H9 (cell line): ENCODE results near the gene GNPDA1. TPM values are rescaled to one million over a fixed set of nuclear protein-coding genes. Genes with fewer than 3 reads are reported as not detected.

Experiments used
- DNase-seq: peaks from one replicate; pipeline ENCODE4 v3.0.0-alpha.2; 2017
- H2AFZ ChIP-seq: one replicate; pipeline ENCODE4 v1.6.1; 2013; ENCODE audit warnings: mild to moderate bottlenecking, low read length, control low read depth, moderate library complexity
- H2AK5ac ChIP-seq: 2 replicates; pipeline ENCODE4 v1.6.1; 2013; ENCODE audit warnings: low read length, control low read depth, mixed read lengths; ENCODE audit not compliant: insufficient read length
- H2BK120ac ChIP-seq: one replicate; pipeline ENCODE4 v1.6.1; 2013; ENCODE audit warnings: low read depth, mild to moderate bottlenecking, low read length, control low read depth, inconsistent platforms; ENCODE audit not compliant: poor library complexity, severe bottlenecking
- H2BK12ac ChIP-seq: 2 replicates; pipeline ENCODE4 v1.6.1; 2013; ENCODE audit warnings: low read length, control low read depth, mixed read lengths, low read depth; ENCODE audit not compliant: insufficient read length
- H2BK15ac ChIP-seq: 2 replicates; pipeline ENCODE4 v1.6.1; 2013; ENCODE audit warnings: low read depth, low read length, control low read depth
- H2BK20ac ChIP-seq: one replicate; pipeline ENCODE4 v1.6.1; 2013; ENCODE audit warnings: low read depth, mild to moderate bottlenecking, low read length, control low read depth, inconsistent platforms; ENCODE audit not compliant: poor library complexity, severe bottlenecking
- H2BK5ac ChIP-seq: 2 replicates; pipeline ENCODE4 v1.6.1; 2013; ENCODE audit warnings: low read length, control low read depth, mixed read lengths; ENCODE audit not compliant: insufficient read length
- H3K14ac ChIP-seq: 2 replicates; pipeline ENCODE4 v1.6.1; 2013; ENCODE audit warnings: low read length, control low read depth; ENCODE audit not compliant: insufficient read depth
- H3K18ac ChIP-seq: 2 replicates; pipeline ENCODE4 v1.6.1; 2013; ENCODE audit warnings: low read depth, mild to moderate bottlenecking, mixed read lengths, low read length, control low read depth; ENCODE audit not compliant: insufficient read length
- H3K23ac ChIP-seq: 2 replicates; pipeline ENCODE4 v1.6.1; 2013; ENCODE audit warnings: low read length, control low read depth, mixed read lengths, low read depth; ENCODE audit not compliant: insufficient read length
- H3K23me2 ChIP-seq: 2 replicates; pipeline ENCODE4 v1.6.1; 2013; ENCODE audit warnings: low read depth, mild to moderate bottlenecking, mixed read lengths, low read length, control low read depth; ENCODE audit not compliant: insufficient read length, poor library complexity, severe bottlenecking
- H3K27ac ChIP-seq: 2 replicates; pipeline ENCODE4 v1.5.1; 2013; ENCODE audit warnings: low read length, control low read depth, mixed read lengths, low read depth; ENCODE audit not compliant: insufficient read length
- H3K27me3 ChIP-seq: 2 replicates; pipeline ENCODE4 v1.6.1; 2013; ENCODE audit warnings: low read length, control low read depth, inconsistent platforms; ENCODE audit not compliant: insufficient read depth
- H3K4ac ChIP-seq: 2 replicates; pipeline ENCODE4 v1.6.1; 2013; ENCODE audit warnings: low read depth, mild to moderate bottlenecking, control low read depth, inconsistent platforms, low read length, moderate library complexity
- H3K4me1 ChIP-seq: 2 replicates; pipeline ENCODE4 v1.6.1; 2013; ENCODE audit warnings: low read length, control low read depth, inconsistent platforms; ENCODE audit not compliant: insufficient read depth
- H3K4me2 ChIP-seq: 2 replicates; pipeline ENCODE4 v1.6.1; 2013; ENCODE audit warnings: low read length, control low read depth, mixed read lengths; ENCODE audit not compliant: insufficient read length, insufficient read depth
- H3K56ac ChIP-seq: 2 replicates; pipeline ENCODE4 v1.6.1; 2013; ENCODE audit warnings: low read depth, mild to moderate bottlenecking, mixed read lengths, low read length, control low read depth; ENCODE audit not compliant: insufficient read length
- H3K79me1 ChIP-seq: 2 replicates; pipeline ENCODE4 v1.6.1; 2013; ENCODE audit warnings: low read depth, mild to moderate bottlenecking, moderate library complexity, low read length, control low read depth, inconsistent platforms; ENCODE audit not compliant: insufficient read depth, poor library complexity, severe bottlenecking
- H3K79me2 ChIP-seq: 2 replicates; pipeline ENCODE4 v1.6.1; 2013; ENCODE audit warnings: low read length, control low read depth, inconsistent platforms; ENCODE audit not compliant: insufficient read depth
- H3K9ac ChIP-seq: 2 replicates; pipeline ENCODE4 v1.6.1; 2013; ENCODE audit warnings: low read length, control low read depth, mixed read lengths; ENCODE audit not compliant: insufficient read length; ENCODE audit errors: extremely low read depth
- H3K9me3 ChIP-seq: one replicate; pipeline ENCODE4 v1.6.1; 2013; ENCODE audit warnings: low read depth, low read length, inconsistent platforms; ENCODE audit not compliant: control insufficient read depth
- H3T11ph ChIP-seq: one replicate; pipeline ENCODE4 v1.6.1; 2013; ENCODE audit warnings: mild to moderate bottlenecking, low read length, control low read depth, inconsistent platforms
- H4K20me1 ChIP-seq: one replicate; pipeline ENCODE4 v1.6.1; 2013; ENCODE audit not compliant: control insufficient read depth, insufficient read length, insufficient read depth
- H4K5ac ChIP-seq: 2 replicates; pipeline ENCODE4 v1.6.1; 2013; ENCODE audit warnings: low read depth, mild to moderate bottlenecking, mixed read lengths, low read length, control low read depth; ENCODE audit not compliant: insufficient read length
- H4K8ac ChIP-seq: replicated peaks from 2 replicates; pipeline ENCODE4 v1.6.1; 2013; ENCODE audit warnings: low read length, control low read depth, mixed read lengths, low read depth; ENCODE audit not compliant: insufficient read length
- H4K91ac ChIP-seq: 2 replicates; pipeline ENCODE4 v1.6.1; 2013; ENCODE audit warnings: low read depth, mild to moderate bottlenecking, moderate library complexity, mixed read lengths, low read length, control low read depth; ENCODE audit not compliant: insufficient read length
- H3K27ac Mint-ChIP-seq, 3 experiments: 2 replicates in 2 of 3; 3 replicates in 1 of 3; pipeline ENCODE4 v1.8.0; 2020 to 2021; ENCODE audit warnings: mixed read lengths in 3 of 3, mild to moderate bottlenecking in 1 of 3, moderate library complexity in 1 of 3
- H3K27me3 Mint-ChIP-seq: 2 replicates; pipeline ENCODE4 v1.8.0; 2021; ENCODE audit warnings: low read depth, mild to moderate bottlenecking, moderate library complexity, mixed read lengths
- H3K36me3 Mint-ChIP-seq, 3 experiments: 2 replicates in 2 of 3; 3 replicates in 1 of 3; pipeline ENCODE4 v1.8.0; 2020 to 2021; ENCODE audit warnings: low read depth in 3 of 3, mixed read lengths in 3 of 3; ENCODE audit not compliant: insufficient read depth in 1 of 3
- H3K4me1 Mint-ChIP-seq, 2 experiments: 2 replicates each; pipeline ENCODE4 v1.8.0; 2020; ENCODE audit warnings: mixed read lengths in 2 of 2
- H3K4me3 Mint-ChIP-seq, 2 experiments: 2 replicates in 1 of 2; 3 replicates in 1 of 2; pipeline ENCODE4 v1.8.0; 2020 to 2021; ENCODE audit warnings: mild to moderate bottlenecking in 2 of 2, mixed read lengths in 2 of 2, moderate library complexity in 1 of 2
- H3K9me3 Mint-ChIP-seq, 2 experiments: 2 replicates in 1 of 2; 3 replicates in 1 of 2; pipeline ENCODE4 v1.8.0; 2020; ENCODE audit warnings: mild to moderate bottlenecking in 2 of 2, mixed read lengths in 2 of 2, moderate library complexity in 1 of 2
- WGBS: extraction: QIAGEN DNeasy Blood & Tissue Kit; methylation state at CpG from one replicate; pipeline ENCODE4 v1.1.7; 2013; ENCODE audit warnings: missing lambda C conversion rate, low lambda C conversion rate, mixed read lengths; ENCODE audit not compliant: insufficient read length; ENCODE audit errors: extremely low coverage; 5-methylcytosine and 5-hydroxymethylcytosine counted together
- total RNA-seq: library from RNA; stranded (reverse); gene quantifications from 2 replicates; pipeline ENCODE4 v1.2.1, GENCODE V29; 2021
- TF ChIP-seq, protein P1 (sequence below): fragments of 200-600 bp; sonication (generic); conservative IDR thresholded peaks from 3 replicates; pipeline ENCODE4 v1.8.0; 2021; ENCODE audit warnings: antibody characterized with exemption, mild to moderate bottlenecking

GNPDA1 gene
- total RNA-seq, 1 experiment from 2014 or later = 66.8 TPM

DNA sequence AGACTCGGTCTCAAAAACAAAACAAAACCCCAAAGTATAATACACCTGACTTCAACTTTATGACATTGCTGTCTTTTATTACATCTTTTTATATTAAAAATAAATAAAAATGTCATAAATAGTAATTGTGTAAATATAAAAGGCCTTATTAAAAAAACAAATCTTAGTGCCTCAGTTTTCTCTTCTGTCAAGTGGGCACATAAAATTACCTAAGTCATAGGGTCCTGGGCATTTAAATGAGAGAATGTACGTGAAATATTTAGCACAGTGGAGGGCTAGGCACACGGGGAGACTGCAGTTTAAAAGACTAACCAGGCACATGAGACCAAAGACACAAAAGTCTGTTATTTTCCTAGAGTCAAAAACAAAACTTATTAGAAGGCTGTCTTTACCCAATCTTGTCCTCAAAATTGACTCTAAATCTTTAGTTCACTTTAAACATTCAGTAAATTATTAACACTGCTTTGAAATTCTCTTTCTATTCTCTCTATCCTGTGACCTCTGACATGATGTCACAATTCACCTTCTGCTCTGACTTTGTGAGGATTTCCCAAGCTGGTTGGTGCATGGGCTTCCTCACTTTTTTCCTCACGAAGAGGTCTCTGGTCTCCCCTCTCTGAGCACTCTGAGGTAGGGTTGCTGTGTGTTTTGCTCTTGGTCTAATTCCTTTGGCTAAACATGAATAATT lies 46.4 kb downstream of the GNPDA1 start:
- no peak overlapping the region for H3K14ac ChIP-seq
- no peaks in the 10 kb centered on the region for H3K27me3 ChIP-seq
- no peak for DNase-seq
- H3K9me3 ChIP-seq = no peaks in the 10 kb centered on the region
- TF ChIP-seq, protein P1, sequence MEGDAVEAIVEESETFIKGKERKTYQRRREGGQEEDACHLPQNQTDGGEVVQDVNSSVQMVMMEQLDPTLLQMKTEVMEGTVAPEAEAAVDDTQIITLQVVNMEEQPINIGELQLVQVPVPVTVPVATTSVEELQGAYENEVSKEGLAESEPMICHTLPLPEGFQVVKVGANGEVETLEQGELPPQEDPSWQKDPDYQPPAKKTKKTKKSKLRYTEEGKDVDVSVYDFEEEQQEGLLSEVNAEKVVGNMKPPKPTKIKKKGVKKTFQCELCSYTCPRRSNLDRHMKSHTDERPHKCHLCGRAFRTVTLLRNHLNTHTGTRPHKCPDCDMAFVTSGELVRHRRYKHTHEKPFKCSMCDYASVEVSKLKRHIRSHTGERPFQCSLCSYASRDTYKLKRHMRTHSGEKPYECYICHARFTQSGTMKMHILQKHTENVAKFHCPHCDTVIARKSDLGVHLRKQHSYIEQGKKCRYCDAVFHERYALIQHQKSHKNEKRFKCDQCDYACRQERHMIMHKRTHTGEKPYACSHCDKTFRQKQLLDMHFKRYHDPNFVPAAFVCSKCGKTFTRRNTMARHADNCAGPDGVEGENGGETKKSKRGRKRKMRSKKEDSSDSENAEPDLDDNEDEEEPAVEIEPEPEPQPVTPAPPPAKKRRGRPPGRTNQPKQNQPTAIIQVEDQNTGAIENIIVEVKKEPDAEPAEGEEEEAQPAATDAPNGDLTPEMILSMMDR = no peak
- no peak overlapping the region for H2BK15ac ChIP-seq
- Mint-ChIP-seq H3K27me3 (no peaks in the 10 kb centered on the region), H3K36me3 (peaks cover 0 to 2% (median 0%) of the 10 kb centered on the region in 3 experiments; a peak in 1 of 7 replicates), H3K9me3 (no peaks in the 10 kb centered on the region), H3K27ac (no peak overlapping the region), H3K4me1 (peaks cover 18 to 19% of the 10 kb centered on the region in 2 experiments), H3K4me3 (no peak overlapping the region)
- H3K18ac ChIP-seq = no peak overlapping the region
- peaks cover 2% of the 10 kb centered on the region; the same call in 1 of the 2 replicates for H3K4me1 ChIP-seq
- no peak overlapping the region for H3K27ac ChIP-seq
- H2BK5ac ChIP-seq = no peak overlapping the region
- H3K56ac ChIP-seq = no peak overlapping the region
- H2BK20ac ChIP-seq = no peak overlapping the region
- H3K79me2 ChIP-seq = no peaks in the 10 kb centered on the region
- WGBS = no CpG with 5 or more reads among the region's 4 CpGs
- H4K8ac ChIP-seq = no peak overlapping the region
- H2AFZ ChIP-seq = no peak overlapping the region
- no peak overlapping the region for H4K5ac ChIP-seq
- peaks cover 4% of the 10 kb centered on the region for H3K23me2 ChIP-seq
- no peak overlapping the region for H2AK5ac ChIP-seq
- no peak overlapping the region for H2BK12ac ChIP-seq
- H3K23ac ChIP-seq = no peak overlapping the region
- H3K9ac ChIP-seq = no peak overlapping the region
- no peak overlapping the region for H2BK120ac ChIP-seq
- H3K4me2 ChIP-seq = no peak overlapping the region
- no peaks in the 10 kb centered on the region for H4K20me1 ChIP-seq
- no peak overlapping the region for H4K91ac ChIP-seq
- no peak overlapping the region for H3K4ac ChIP-seq
- no peaks in the 10 kb centered on the region for H3K79me1 ChIP-seq
- H3T11ph ChIP-seq = no peak overlapping the region
